Upper lobe of right lung (tissue), 1 donor: ENCODE measurements around the gene FEM1C. TPM values are rescaled to one million over a fixed set of nuclear protein-coding genes. Genes with fewer than 3 reads are reported as not detected.

Source experiments
- ATAC-seq: fragments of 200-7000 bp; cut with Tn5 transposase; one replicate; pipeline ENCODE4 v1.9.1; 2020; ENCODE audit warnings: mild to moderate bottlenecking, moderate library complexity
- DNase-seq: peaks from one replicate; pipeline ENCODE4 v3.0.0-alpha.2; 2020
- H3K27ac ChIP-seq: fragments of 200-600 bp; one replicate; pipeline ENCODE4 v1.8.0; 2022
- H3K27me3 ChIP-seq: fragments of 200-600 bp; one replicate; pipeline ENCODE4 v1.8.0; 2022; ENCODE audit warnings: mild to moderate bottlenecking
- H3K36me3 ChIP-seq: fragments of 200-600 bp; one replicate; pipeline ENCODE4 v1.8.0; 2022
- H3K4me1 ChIP-seq: fragments of 200-600 bp; one replicate; pipeline ENCODE4 v1.8.0; 2022
- H3K4me3 ChIP-seq: fragments of 200-600 bp; one replicate; pipeline ENCODE4 v1.8.0; 2022; ENCODE audit warnings: mild to moderate bottlenecking
- H3K9me3 ChIP-seq: fragments of 200-600 bp; one replicate; pipeline ENCODE4 v1.8.0; 2022
- intact Hi-C: fragments of 100-400 bp; cut with DNase I; formaldehyde crosslinking; loops from one replicate; pipeline ENCODE4 v1.11.0; 2022
- total RNA-seq: library from RNA; stranded (reverse); fragmentation: NEBNext Ultra II Directional; extraction: Animal tissue kit (Norgen Biotek cat#: 25700); gene quantifications from one replicate; pipeline ENCODE4 v1.2.1, GENCODE V29; 2021
- TF ChIP-seq, protein P1 (sequence below): fragments of 200-600 bp; IDR thresholded peaks from one replicate; pipeline ENCODE4 v1.8.0; 2022; ENCODE audit warnings: antibody characterized with exemption
- donor health status: DM: no; HTN: yes; CAD: no; lungs with severe emphysema.

FEM1C gene
- total RNA-seq, 1 donor from 2014 or later, result 26.1 TPM

DNA sequence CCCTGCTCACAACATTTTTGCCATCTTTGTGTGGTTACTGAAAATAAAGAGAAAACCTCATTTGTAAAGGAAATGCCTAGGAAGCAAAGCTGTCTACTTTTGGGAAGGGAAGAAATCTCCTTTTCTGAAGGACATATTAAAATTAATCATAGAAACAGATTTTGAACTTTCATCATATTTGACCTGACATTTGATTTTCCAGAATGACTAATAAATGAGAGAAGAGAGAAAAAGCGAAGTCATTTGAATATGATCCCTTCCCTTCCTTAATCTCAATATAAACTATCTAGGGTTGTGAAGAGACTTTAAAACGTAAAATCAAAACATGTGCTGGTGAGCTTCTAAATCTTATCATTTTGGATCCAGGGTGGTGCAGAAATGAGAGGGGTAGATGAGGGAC lies 66.3 kb downstream of the FEM1C start:
- intact Hi-C loops, result no loop called here
- ATAC-seq, result no peak

DNA sequence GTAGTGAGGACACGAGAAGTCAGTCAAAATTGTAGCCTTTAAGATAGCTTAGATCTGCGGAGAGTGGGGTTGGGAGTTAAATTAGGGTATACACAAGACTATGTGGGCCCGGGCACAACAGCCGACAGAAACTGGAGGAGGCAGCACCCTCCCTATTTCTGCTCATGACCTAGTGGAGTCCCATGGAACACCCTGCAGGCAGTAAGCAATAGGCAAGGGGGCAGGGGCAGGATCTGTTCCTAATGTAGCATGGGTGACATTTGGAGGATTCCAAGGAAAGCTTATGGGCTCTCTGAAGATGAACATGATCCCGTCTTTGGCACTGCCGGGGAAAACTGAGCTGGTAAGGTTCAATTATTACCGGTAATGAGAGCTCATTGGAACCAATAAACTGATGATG lies 67.0 kb downstream of the FEM1C start:
- intact Hi-C loops, result no loop called here
- TF ChIP-seq, protein P1, sequence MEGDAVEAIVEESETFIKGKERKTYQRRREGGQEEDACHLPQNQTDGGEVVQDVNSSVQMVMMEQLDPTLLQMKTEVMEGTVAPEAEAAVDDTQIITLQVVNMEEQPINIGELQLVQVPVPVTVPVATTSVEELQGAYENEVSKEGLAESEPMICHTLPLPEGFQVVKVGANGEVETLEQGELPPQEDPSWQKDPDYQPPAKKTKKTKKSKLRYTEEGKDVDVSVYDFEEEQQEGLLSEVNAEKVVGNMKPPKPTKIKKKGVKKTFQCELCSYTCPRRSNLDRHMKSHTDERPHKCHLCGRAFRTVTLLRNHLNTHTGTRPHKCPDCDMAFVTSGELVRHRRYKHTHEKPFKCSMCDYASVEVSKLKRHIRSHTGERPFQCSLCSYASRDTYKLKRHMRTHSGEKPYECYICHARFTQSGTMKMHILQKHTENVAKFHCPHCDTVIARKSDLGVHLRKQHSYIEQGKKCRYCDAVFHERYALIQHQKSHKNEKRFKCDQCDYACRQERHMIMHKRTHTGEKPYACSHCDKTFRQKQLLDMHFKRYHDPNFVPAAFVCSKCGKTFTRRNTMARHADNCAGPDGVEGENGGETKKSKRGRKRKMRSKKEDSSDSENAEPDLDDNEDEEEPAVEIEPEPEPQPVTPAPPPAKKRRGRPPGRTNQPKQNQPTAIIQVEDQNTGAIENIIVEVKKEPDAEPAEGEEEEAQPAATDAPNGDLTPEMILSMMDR, result no peak
- no peaks in the 10 kb centered on the region for H3K27me3 ChIP-seq

More for the DNA sequence above, 66.3 kb downstream of the FEM1C start:
- no peak for DNase-seq
- Histone ChIP-seq H3K4me3 (no peak overlapping the region), H3K27ac (no peak overlapping the region), H3K4me1 (no peaks in the 10 kb centered on the region), H3K27me3 (no peaks in the 10 kb centered on the region), H3K9me3 (no peaks in the 10 kb centered on the region), H3K36me3 (no peaks in the 10 kb centered on the region)
- TF ChIP-seq, protein P1, result no peak

DNA sequence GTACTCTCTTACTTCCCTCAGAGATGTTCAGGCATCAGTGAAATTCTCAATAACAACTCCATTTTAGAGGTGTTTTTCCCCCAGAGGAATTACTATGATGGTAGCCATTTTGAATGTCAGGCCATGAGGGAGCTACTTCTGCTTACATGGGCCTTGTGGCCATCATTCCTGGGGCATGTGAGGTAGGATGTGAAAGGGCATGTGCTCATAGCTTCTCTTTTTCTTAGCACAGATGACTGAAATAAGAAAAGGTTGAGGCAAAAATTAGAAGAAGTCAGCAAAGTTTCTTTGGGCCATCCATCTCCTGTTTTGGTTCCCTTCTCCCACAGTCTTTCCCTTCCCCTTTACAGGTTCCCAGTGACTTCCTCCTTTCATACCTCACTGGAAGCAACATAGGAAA lies 68.8 kb downstream of the FEM1C start:
- intact Hi-C loops, result no loop called here
- Histone ChIP-seq H3K27me3 (no peaks in the 10 kb centered on the region), H3K9me3 (no peaks in the 10 kb centered on the region), H3K36me3 (no peaks in the 10 kb centered on the region), H3K4me1 (peaks cover 9% of the 10 kb centered on the region), H3K27ac (no peak overlapping the region), H3K4me3 (no peak overlapping the region)
- DNase-seq, result no peak
- TF ChIP-seq, protein P1, result no peak
- peak; percentile 59 for ATAC-seq

More for the DNA sequence above, 67.0 kb downstream of the FEM1C start:
- Histone ChIP-seq H3K9me3 (no peaks in the 10 kb centered on the region), H3K27ac (no peak overlapping the region), H3K36me3 (no peaks in the 10 kb centered on the region), H3K4me3 (no peak overlapping the region), H3K4me1 (peaks cover 6% of the 10 kb centered on the region)
- ATAC-seq (no peak), DNase-seq (no peak)

DNA sequence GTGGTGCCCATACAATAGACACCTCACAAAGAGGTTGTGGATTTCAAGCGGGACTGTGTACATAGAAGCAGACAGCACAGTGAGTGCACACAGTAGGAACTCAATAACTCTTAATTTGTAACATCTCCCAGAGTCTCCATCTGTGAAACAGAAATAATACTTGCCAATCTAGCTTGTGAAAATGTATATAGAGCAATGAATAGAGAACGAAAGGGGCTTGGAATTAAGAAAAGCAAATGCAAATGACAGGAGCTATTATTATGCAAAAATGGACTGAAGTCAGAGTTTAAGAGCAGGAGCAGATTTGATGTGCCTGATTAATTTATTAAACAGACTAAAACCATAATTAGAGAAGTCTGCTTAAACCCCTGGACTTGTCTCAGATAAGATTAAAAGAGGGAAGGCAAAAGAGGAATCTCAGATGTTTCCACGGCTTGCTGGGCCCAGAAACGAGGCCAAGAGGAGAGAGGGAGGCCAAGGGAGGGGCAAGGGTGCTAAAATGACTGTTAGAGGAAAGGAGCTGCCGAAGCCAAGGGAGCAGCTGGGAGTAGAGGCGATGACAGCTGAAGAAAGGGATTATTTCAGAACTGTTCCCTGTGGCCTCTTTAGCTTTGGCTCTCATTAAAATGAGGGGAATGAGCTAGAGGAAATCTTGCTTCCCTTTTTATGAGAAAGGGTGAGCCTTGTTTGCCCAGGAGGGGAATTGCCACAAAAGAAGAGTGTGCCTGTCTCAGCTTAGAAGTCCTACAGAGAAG lies 72.1 kb downstream of the FEM1C start:
- H3K9me3 ChIP-seq, result no peaks in the 10 kb centered on the region
- no peaks in the 10 kb centered on the region for H3K36me3 ChIP-seq
- TF ChIP-seq, protein P1, result no peak
- DNase-seq, result no peak
- no peaks in the 10 kb centered on the region for H3K27me3 ChIP-seq
- no peak overlapping the region for H3K4me3 ChIP-seq
- intact Hi-C loops, result no loop called here
- peak; percentile 53 for ATAC-seq
- H3K27ac ChIP-seq, result no peak overlapping the region
- peaks cover 9% of the 10 kb centered on the region for H3K4me1 ChIP-seq

DNA sequence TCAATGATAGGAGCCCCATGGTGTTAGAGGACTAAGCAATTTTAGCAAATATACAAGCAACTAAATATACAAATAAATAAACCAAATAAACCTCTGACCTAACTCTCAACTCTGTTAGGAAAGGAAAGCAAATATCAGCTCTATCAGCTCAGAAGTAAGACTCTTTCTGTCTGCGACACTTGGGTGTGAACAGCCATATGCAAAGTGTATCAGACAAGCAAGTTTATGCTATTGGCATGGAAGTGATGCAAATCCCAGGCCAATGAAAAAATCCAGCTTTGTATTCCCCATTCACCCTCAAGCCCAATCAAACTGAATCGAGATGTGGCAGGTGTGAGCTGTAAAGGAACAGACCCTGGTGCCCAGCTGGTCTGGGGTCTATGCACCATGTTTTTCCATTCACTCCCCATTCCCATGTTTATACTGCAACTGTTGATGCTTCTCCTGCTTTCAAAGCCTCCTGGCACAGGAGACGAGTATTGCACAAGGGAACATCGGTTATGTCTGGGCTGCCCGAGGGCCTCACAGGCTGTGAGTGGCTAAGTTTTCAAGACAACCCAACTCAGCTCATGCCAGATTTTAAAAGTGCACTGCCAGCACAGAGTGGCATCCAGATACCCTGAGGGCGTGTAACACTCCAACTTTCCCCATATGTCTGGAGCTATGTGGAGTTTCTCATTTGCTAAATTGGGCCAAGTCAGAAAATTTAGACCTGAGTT lies 73.1 kb downstream of the FEM1C start:
- ATAC-seq (peak; percentile 69), DNase-seq (no peak)
- intact Hi-C loops, result no loop called here
- Histone ChIP-seq H3K4me1 (peaks cover 9% of the 10 kb centered on the region), H3K27me3 (no peaks in the 10 kb centered on the region), H3K36me3 (no peaks in the 10 kb centered on the region), H3K4me3 (no peak overlapping the region), H3K27ac (no peak overlapping the region), H3K9me3 (no peaks in the 10 kb centered on the region)
- TF ChIP-seq, protein P1, result no peak
